Adipocyte (in vitro differentiated cells): ENCODE data around the gene C10orf90.

Experiments
- DNase-seq: peaks from one replicate; pipeline ENCODE4 v3.0.0-alpha.2; 2015; ENCODE audit warnings: low read depth
- H3K27me3 ChIP-seq: replicated peaks from 2 replicates; pipeline ENCODE4 v1.7.0; 2013; ENCODE audit warnings: mild to moderate bottlenecking, low read length, moderate library complexity; ENCODE audit not compliant: control insufficient read depth, insufficient read depth
- H3K36me3 ChIP-seq: 2 replicates; pipeline ENCODE4 v1.7.0; 2013; ENCODE audit warnings: low read length, mild to moderate bottlenecking, moderate library complexity; ENCODE audit not compliant: control insufficient read depth, insufficient read depth, severe bottlenecking
- H3K4me1 ChIP-seq: 2 replicates; pipeline ENCODE4 v1.7.0; 2013; ENCODE audit warnings: mild to moderate bottlenecking, low read length, moderate library complexity; ENCODE audit not compliant: control insufficient read depth, insufficient read depth
- H3K4me3 ChIP-seq: 2 replicates; pipeline ENCODE4 v1.7.0; 2013; ENCODE audit warnings: mild to moderate bottlenecking, low read length, moderate library complexity
- H3K9ac ChIP-seq: 2 replicates; pipeline ENCODE4 v1.7.0; 2013; ENCODE audit warnings: mild to moderate bottlenecking, low read length, moderate library complexity
- H3K9me3 ChIP-seq: 2 replicates; pipeline ENCODE4 v1.7.0; 2013; ENCODE audit warnings: mild to moderate bottlenecking, low read length, moderate library complexity; ENCODE audit not compliant: control insufficient read depth

The C10orf90 gene

DNA sequence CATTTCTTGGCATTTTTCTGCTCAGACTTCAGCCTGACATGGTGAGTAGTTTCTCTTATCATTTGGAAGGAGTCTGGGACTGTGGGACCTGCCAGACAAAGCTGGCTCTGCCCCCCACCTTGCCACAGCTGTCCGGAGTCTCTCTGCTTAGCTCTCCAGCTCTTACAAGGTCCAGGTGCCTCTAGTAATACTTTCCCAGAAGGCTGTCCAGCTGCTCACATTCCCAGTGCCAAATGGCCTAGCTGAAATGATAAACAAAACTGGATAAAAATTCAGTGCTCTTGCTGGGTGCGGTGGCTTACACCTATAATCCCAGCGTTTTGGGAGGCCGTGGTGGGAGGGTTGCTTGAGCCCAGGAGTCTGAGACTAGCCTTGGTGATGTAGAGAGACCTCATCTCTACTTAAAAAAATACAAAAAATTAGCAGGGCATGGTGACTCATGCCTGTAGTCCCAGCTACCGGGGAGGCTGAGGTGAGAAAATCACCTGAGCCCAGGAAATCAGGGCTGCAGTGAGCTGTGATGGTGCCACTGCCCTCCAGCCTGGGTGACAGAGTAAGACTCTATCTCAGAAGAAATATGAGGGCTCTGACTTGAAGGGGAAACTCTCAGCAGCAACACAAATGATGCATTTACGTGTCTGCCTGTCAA, 86.8 kb downstream of the C10orf90 start:
- H3K36me3 ChIP-seq: no peaks in the 10 kb centered on the region
- H3K9ac ChIP-seq: no peak overlapping the region
- no peaks in the 10 kb centered on the region for H3K9me3 ChIP-seq
- no peaks in the 10 kb centered on the region for H3K4me1 ChIP-seq
- no peak for DNase-seq
- H3K27me3 ChIP-seq: peaks cover 38% of the 10 kb centered on the region
- no peak overlapping the region for H3K4me3 ChIP-seq

DNA sequence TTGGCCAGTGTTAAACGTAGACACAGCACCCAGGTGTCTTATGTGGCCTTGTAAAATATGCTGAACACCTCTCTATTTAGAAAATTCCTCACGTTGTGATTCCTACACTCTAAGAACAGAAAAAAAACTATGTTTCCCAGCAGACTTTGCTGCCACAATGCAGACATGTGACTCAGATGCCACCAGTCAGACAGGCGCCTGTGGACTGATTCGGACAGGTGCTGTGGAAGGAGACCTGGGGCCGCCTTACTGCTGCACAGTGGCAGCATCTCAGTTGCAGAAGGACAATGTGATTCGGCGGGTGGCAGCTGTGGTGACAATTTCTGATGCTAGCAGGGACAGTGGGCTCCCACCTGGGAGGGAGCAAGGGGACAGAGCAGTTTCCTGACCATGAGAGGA, 88.8 kb downstream of the C10orf90 start:
- H3K4me1 ChIP-seq: no peaks in the 10 kb centered on the region
- H3K27me3 ChIP-seq: peaks cover 38% of the 10 kb centered on the region
- H3K9ac ChIP-seq: no peak overlapping the region
- no peaks in the 10 kb centered on the region for H3K36me3 ChIP-seq
- H3K4me3 ChIP-seq: no peak overlapping the region
- H3K9me3 ChIP-seq: no peaks in the 10 kb centered on the region
- DNase-seq: no peak

DNA sequence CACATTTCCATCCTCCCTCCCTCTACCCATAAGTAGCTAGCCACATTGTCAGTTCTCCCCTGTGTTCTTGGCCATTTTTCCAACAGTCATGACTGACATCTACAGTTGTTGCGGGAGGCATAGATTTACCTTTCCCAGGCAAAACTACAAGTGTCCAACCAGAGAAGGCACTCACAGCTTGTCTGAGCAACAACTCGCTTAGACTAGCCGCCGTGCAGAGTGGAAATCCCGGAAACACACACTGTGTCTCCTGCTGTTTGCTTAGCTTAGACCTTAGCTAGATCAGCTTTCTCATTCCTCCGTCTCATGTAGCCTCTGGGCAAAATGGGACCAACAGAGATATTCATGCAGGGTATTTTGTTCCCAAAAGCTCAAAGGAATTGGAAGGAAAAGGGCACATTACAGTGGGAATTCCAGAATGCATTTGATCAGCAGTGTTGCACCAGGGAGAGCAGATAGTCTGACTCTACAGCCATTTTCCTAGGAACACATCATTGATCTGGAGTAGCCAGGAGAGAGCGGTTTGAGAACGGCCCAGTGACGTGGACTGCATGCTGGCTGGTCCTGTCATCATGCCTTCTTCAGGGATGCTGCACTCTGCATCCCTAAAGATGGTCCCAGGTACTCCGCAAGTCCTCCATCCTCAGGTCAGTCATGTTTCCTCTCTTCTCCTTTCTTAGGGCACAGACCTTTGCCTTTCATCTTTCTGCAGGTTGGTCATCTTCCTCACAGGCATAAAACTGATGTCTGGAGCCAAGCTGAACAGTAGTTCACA, 89.4 kb downstream of the C10orf90 start:
- no peaks in the 10 kb centered on the region for H3K9me3 ChIP-seq
- no peaks in the 10 kb centered on the region for H3K4me1 ChIP-seq
- H3K27me3 ChIP-seq: peaks cover 35% of the 10 kb centered on the region
- no peak for DNase-seq
- H3K9ac ChIP-seq: no peak overlapping the region
- no peaks in the 10 kb centered on the region for H3K36me3 ChIP-seq
- no peak overlapping the region for H3K4me3 ChIP-seq

DNA sequence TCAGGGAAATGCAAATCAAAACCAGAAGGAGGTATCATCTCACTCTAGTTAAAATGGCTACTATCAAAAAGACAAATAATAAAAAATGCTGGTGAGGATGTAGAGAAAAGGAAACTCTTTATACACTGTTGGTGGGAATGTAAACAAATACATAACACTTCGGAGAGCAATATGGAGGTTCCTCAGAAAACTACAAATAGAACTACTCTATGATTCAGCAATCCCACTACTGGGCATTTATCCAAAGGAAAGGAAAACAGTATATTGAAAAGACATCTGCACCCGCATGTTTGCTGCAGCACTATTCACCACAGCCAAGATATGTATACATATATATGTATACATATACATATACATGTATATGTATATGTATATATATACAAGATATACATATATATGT, 94.2 kb downstream of the C10orf90 start:
- H3K36me3 ChIP-seq: no peaks in the 10 kb centered on the region
- H3K27me3 ChIP-seq: peaks cover 9% of the 10 kb centered on the region
- no peaks in the 10 kb centered on the region for H3K4me1 ChIP-seq
- H3K4me3 ChIP-seq: no peak overlapping the region
- no peaks in the 10 kb centered on the region for H3K9me3 ChIP-seq
- DNase-seq: no peak
- no peak overlapping the region for H3K9ac ChIP-seq

DNA sequence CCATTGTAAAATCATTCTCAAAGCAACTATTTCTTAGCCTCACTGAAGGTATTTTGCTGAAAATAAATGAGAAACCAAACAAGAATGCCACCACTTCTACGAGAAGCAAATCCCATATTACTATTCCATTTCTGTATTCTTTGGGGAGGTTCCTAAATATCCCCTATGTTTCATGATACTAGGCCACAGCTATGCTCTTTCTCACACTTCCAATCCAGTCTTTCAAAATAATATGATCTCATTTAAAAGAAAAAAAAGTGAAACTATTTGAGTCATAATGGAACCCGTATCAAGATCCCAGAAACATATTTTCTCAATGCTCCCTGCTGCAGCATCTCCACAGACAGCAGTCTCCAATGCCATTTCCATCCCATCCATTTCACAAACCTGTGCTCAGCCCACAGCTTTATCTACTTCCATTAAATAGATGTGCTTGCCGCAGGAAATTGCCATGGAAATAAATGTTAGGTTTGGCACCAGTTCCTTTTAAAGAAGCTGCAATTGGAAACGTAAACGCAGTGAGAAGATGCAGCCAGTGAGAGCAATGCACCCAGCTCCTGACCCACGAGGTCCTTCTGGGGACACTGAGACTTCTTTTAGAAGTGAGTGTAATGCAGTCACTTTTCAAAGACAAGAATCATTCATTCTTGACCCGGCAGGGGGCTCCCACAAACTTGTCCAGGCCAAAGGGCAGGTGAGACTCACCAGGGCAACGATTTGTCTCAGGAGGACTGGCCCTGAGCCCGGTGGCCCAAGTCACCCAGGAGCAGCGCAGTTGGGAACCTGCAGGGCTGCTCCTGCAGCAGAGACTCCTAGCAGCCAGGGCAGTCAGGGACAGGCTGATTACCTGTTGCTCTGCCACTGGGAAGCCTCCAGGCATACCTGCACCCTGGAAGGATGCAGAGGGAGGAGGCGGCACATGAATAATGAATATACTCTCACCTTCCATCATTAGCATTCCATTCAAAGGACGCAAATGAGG, 99.6 kb downstream of the C10orf90 start:
- H3K4me3 ChIP-seq: peak overlapping the region; percentile 74
- peaks cover 19% of the 10 kb centered on the region for H3K4me1 ChIP-seq
- H3K27me3 ChIP-seq: no peaks in the 10 kb centered on the region
- no peaks in the 10 kb centered on the region for H3K9me3 ChIP-seq
- no peaks in the 10 kb centered on the region for H3K36me3 ChIP-seq
- DNase-seq: peak; percentile 18
- H3K9ac ChIP-seq: peak overlapping the region; percentile 64

DNA sequence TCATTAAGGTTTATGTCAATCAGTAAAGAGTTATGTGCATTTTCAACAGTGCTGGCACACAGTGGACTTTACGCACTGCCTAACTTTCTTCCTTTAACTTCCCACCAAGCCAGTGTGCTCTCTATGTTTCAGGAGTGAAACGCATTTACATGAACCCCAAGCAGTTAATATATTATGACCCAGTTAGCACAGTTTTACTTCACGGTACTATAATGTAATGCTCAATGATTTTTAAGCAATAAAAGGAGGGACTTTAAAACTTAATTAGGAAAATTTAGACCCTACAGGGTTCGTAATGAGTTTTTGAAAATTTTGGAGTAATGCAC, 100.3 kb downstream of the C10orf90 start:
- no peaks in the 10 kb centered on the region for H3K36me3 ChIP-seq
- no peaks in the 10 kb centered on the region for H3K9me3 ChIP-seq
- no peak for DNase-seq
- H3K4me3 ChIP-seq: peak overlapping the region; percentile 74
- H3K4me1 ChIP-seq: peaks cover 19% of the 10 kb centered on the region
- H3K9ac ChIP-seq: peak overlapping the region; percentile 64
- H3K27me3 ChIP-seq: no peaks in the 10 kb centered on the region

DNA sequence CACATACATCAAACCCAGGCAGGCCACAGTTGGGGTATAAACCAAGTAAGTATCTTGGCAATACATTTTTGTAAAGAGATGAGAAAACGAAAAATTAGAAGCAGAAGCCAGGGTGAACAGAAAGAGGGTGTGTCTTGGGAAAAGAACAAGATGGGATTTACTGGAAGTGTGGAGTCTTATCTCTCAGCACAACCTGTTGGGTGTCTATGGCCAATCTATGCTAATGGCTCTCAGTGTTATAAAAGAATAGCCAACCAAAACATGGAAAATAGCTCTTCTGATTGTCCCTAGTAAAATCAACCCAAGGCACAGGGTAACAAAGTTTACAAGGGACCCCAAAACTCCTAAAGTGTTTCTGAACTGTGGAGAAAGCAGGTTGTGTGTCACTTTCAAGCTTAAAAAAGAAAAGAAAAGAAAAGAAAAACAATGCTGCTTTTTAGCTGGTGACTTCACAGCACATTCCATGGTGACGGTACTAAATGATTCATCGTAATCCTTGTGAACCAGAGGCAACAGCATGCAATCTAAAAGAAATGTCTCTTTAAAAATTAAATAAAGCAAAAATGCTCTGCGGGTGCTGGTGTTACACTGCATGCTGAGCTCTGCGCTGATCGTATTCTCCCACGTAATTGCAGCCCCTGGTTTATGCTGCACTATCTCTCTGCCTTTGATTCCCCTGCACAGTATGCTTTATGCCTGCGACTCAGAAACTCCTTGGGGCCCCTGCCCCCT, 100.8 kb downstream of the C10orf90 start:
- peaks cover 19% of the 10 kb centered on the region for H3K4me1 ChIP-seq
- peak overlapping the region; percentile 64 for H3K9ac ChIP-seq
- peak; percentile 85 for DNase-seq
- peak overlapping the region; percentile 74 for H3K4me3 ChIP-seq
- no peaks in the 10 kb centered on the region for H3K27me3 ChIP-seq
- no peaks in the 10 kb centered on the region for H3K36me3 ChIP-seq
- H3K9me3 ChIP-seq: no peaks in the 10 kb centered on the region

DNA sequence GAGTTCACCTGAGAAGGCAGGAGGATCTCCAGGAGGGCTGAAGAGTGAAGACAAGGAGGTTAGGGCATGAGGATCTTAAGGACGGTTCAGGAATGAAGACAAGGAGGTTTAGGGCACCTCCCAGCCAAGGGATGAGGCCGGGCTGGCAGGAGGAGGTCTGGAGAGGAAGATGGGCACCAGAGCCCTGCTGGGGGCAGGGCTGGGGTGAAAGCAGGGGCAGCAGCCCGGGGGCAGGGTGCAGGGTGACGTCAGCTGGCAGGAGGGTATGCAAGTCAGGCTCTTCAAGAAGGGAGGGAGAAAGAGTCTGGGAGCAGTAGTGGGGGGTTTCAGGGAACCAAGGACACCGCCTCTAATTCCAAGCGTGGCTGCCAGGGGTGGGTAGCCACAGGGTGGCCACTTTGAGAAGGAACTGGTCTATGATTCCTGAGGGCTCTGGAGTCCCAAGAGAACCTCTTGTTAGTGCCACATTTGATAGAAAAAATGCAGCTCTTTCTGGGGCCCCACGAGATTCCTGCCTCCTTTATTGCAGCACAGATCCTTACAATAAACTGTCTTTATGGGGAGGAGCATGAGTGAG, 101.6 kb downstream of the C10orf90 start:
- no peak overlapping the region for H3K9ac ChIP-seq
- H3K27me3 ChIP-seq: no peaks in the 10 kb centered on the region
- H3K4me1 ChIP-seq: peaks cover 19% of the 10 kb centered on the region
- DNase-seq: peak; percentile 5
- no peaks in the 10 kb centered on the region for H3K36me3 ChIP-seq
- no peaks in the 10 kb centered on the region for H3K9me3 ChIP-seq
- H3K4me3 ChIP-seq: no peak overlapping the region

DNA sequence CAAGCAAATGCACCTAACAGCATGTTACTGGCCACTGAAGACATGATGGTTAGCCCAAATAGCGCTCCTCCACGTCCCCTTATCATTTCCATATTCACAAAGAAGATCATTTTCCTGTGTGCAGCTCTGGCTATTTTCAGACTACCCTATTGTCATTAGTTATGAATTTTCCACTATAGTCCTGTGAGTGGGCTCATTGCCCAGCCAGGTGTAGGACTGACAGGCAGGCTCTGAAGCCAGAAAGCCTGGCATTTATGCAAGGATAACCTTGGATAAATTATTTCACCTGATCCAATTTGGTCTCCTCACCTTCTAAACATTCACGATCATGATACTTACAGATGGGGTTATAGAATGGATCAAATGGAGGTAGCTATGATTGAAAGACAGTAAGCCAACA, 104.6 kb downstream of the C10orf90 start:
- no peak for DNase-seq
- no peaks in the 10 kb centered on the region for H3K27me3 ChIP-seq
- no peaks in the 10 kb centered on the region for H3K9me3 ChIP-seq
- H3K4me3 ChIP-seq: no peak overlapping the region
- H3K36me3 ChIP-seq: no peaks in the 10 kb centered on the region
- H3K4me1 ChIP-seq: peaks cover 25% of the 10 kb centered on the region
- H3K9ac ChIP-seq: no peak overlapping the region

DNA sequence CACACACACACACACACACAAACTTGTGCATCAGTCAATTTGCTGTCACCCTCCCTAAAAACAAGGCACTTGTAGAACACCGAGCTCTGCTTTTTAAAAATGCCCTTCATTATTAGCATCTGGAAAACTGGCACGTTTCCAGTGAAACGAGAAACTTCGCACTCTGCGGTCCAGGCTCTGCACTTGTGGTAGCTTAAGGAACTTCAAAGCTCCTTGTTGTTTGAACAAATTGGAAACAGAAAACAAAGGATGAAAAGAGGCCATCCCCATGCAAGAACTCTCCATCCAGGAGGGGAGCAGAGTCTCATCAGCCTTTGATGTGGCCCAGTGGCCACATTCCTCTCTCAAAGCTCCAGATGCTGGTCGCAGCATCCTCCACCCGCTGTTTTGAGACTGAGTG, 105.1 kb downstream of the C10orf90 start:
- H3K9ac ChIP-seq: no peak overlapping the region
- no peaks in the 10 kb centered on the region for H3K27me3 ChIP-seq
- peaks cover 20% of the 10 kb centered on the region for H3K4me1 ChIP-seq
- no peaks in the 10 kb centered on the region for H3K36me3 ChIP-seq
- H3K9me3 ChIP-seq: no peaks in the 10 kb centered on the region
- DNase-seq: no peak
- no peak overlapping the region for H3K4me3 ChIP-seq
